VCaP (cell line): ENCODE measurements around the gene GPR162.
A peak's percentile ranks its signal among the peaks of the same experiment; 100 is the strongest.

Source experiments
- H3K27ac ChIP-seq: fragments of 450-650 bp; 2 replicates; pipeline ENCODE4 v1.5.1; 2017
- TF ChIP-seq, protein P1 (sequence below): fragments of 450-650 bp; conservative IDR thresholded peaks from 2 replicates; pipeline ENCODE4 v1.5.1; 2017; ENCODE audit warnings: mild to moderate bottlenecking, moderate library complexity

GPR162 gene

GRCh38 chr12:6823182-6824084 lies 1.8 kb downstream of the GPR162 start:
- TF ChIP-seq, protein P1, sequence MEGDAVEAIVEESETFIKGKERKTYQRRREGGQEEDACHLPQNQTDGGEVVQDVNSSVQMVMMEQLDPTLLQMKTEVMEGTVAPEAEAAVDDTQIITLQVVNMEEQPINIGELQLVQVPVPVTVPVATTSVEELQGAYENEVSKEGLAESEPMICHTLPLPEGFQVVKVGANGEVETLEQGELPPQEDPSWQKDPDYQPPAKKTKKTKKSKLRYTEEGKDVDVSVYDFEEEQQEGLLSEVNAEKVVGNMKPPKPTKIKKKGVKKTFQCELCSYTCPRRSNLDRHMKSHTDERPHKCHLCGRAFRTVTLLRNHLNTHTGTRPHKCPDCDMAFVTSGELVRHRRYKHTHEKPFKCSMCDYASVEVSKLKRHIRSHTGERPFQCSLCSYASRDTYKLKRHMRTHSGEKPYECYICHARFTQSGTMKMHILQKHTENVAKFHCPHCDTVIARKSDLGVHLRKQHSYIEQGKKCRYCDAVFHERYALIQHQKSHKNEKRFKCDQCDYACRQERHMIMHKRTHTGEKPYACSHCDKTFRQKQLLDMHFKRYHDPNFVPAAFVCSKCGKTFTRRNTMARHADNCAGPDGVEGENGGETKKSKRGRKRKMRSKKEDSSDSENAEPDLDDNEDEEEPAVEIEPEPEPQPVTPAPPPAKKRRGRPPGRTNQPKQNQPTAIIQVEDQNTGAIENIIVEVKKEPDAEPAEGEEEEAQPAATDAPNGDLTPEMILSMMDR: no peak
- H3K27ac ChIP-seq: no peak overlapping the region

- TF ChIP-seq, protein P1: no peak
- no peak overlapping the region for H3K27ac ChIP-seq
Observed at GRCh38 chr12:6824085-6824775, 2.6 kb downstream of the GPR162 start.

DNA sequence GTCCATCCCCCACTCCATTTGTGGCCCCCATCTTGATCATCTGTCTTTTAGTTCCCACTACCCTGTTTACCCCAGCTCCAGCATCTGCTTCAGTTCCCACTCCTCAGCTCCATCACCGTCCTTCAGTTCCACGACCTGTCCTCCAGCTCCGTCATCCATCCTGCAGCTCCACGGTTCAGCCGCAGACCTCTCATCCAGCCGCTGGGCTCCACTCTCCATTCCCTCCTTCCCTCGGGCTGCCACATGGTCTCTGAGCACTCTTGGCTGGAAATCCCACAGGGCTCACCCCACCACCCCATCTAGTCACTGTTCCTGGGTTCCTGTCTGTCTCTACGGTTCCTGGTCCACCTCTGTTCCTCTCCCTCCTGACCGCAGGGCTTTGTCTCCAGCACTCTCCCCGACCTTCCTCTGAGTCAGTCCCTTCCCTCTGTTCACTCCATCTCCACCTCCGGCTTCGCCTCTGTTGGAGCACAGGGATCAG lies 3.3 kb downstream of the GPR162 start:
- TF ChIP-seq, protein P1: no peak
- no peak overlapping the region for H3K27ac ChIP-seq

DNA sequence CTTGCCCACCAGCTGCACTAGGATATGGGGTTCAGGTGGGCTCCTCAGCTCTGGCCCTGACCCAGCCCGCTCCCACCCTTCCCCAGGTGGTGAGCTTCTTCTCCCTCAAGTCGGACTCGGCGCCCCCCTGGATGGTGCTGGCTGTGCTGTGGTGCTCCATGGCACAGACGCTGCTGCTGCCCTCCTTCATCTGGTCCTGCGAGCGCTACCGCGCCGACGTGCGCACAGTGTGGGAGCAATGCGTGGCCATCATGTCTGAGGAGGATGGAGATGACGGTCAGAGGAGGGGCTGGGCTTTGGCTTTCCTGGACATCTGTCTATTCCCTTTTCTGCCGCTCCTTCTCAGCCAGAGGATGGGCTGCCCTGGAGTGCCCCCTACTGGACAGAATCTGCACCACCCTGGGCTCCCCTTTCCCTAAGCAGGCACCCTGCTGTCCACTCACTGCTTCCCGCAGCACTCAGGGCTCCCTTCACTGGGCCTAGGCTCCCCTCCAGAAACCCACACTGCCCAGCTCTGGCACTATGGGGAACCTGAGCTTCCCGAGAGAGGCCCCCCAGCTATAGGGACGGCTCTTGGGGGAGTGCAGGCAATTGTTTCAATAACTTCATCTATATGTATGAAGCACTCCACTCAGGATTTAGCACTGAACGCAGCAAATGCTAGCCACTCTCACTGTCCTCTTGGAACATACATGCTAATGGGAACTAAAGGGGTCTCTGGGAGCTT lies 3.9 kb downstream of the GPR162 start:
- TF ChIP-seq, protein P1: peak; percentile 96
- no peak overlapping the region for H3K27ac ChIP-seq

DNA sequence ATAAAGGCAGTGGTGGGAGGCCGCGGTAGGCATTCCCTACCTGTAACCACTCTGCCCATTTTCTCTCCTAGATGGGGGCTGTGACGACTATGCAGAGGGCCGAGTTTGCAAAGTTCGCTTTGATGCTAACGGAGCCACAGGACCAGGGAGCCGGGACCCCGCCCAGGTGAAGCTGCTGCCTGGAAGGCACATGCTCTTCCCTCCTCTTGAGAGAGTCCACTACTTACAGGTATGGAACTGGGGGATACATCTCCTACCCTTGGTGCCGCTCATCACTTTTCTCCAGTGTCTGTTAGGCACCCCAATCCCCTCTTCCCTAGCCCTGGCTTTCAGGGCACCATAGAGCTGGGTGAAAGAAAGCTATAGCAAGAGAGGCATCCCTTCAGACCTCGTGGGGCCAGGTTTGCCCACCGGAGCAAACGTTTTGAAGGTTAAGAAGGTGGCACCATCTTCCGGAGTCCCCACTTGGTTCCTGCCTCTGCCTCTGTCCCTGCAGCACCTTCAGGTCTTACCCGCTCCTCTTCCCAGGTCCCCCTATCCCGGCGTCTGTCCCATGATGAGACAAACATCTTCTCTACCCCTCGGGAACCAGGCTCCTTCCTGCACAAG lies 4.6 kb downstream of the GPR162 start:
- TF ChIP-seq, protein P1: no peak

DNA sequence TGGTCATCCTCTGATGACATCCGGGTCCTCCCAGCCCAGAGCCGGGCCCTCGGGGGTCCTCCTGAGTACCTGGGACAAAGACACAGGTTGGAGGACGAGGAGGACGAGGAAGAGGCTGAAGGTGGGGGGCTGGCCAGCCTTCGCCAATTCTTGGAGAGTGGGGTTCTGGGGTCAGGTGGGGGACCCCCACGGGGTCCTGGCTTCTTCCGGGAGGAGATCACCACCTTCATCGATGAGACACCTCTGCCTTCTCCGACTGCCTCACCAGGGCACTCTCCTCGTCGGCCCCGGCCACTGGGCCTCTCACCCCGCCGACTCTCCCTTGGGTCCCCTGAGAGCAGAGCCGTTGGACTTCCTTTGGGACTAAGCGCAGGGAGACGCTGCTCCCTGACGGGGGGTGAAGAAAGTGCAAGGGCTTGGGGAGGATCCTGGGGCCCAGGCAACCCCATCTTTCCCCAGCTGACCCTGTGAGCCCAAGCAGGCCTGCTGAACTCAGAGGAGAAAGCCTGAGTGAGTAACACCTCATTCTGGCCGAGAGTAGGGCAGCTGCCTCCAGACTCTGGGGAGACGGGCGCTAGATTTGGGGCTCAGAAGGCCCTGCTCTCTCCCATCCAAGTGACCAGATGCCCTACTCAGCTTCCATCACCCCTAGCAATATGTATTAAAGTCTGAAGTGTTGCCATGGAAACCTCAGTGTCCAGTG lies 5.3 kb downstream of the GPR162 start:
- TF ChIP-seq, protein P1: no peak
- H3K27ac ChIP-seq: peak overlapping the region; percentile 70

More for the DNA sequence above, 4.6 kb downstream of the GPR162 start:
- no peak overlapping the region; the same call in 1 of the 2 replicates for H3K27ac ChIP-seq
